ENCODE results near the gene MGST1.

DNA sequence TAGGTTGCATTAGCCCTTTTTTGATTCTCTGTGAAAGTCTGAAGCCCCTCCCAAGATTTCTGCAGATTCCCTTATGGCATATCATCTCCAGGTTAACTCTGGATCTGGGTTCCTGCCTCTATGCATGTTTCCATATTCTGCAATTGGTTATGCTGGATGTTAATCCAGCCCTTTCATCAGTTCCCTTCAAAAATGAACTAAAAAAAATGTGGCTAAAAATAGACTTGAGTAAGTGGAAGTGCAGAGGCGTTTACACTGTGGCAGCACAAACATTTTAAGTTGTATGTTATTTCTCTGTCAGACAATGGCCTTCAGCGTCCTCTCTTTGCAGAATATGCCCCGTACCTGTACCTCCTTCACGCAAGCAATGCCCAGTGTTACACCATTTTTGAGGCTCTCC is 11.4 kb downstream of the MGST1 start:
- no peak for TF ChIP-seq POLR2A (IDR thresholded peaks at IDR 0.05)
- TF ChIP-seq, protein P1, sequence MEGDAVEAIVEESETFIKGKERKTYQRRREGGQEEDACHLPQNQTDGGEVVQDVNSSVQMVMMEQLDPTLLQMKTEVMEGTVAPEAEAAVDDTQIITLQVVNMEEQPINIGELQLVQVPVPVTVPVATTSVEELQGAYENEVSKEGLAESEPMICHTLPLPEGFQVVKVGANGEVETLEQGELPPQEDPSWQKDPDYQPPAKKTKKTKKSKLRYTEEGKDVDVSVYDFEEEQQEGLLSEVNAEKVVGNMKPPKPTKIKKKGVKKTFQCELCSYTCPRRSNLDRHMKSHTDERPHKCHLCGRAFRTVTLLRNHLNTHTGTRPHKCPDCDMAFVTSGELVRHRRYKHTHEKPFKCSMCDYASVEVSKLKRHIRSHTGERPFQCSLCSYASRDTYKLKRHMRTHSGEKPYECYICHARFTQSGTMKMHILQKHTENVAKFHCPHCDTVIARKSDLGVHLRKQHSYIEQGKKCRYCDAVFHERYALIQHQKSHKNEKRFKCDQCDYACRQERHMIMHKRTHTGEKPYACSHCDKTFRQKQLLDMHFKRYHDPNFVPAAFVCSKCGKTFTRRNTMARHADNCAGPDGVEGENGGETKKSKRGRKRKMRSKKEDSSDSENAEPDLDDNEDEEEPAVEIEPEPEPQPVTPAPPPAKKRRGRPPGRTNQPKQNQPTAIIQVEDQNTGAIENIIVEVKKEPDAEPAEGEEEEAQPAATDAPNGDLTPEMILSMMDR (IDR thresholded peaks at IDR 0.05): no peak
